Stomach (tissue), 9 donors: ENCODE results near the gene TGFBR2. TPM values are rescaled to one million over a fixed set of nuclear protein-coding genes. Genes with fewer than 3 reads are reported as not detected.

Source experiments
- DNase-seq, 2 donors: peaks; one replicate each; pipeline versions ENCODE4 v3.0.0 to v3.0.0-alpha.2; 2013 to 2019
- H3K27ac ChIP-seq, 5 donors: fragments of 200-600 bp in 4 of 5; sonication (generic) in 4 of 5; one replicate each; pipeline ENCODE4 v1.5.1; 2013 to 2019; ENCODE audit warnings: mild to moderate bottlenecking in 1 of 5, moderate library complexity in 1 of 5
- H3K27me3 ChIP-seq, 3 donors: fragments of 200-600 bp; sonication (generic); one replicate each; pipeline ENCODE4 v1.5.1; 2017 to 2019; ENCODE audit warnings: mixed run types in 1 of 3
- H3K36me3 ChIP-seq, 4 donors: fragments of 200-600 bp; sonication (generic); 1 replicate in 3 of 4; 2 replicates in 1 of 4; pipeline ENCODE4 v1.5.1; 2016 to 2019
- H3K4me1 ChIP-seq, 4 donors: fragments of 200-600 bp; sonication (generic); one replicate each; pipeline ENCODE4 v1.5.1; 2016 to 2019
- H3K4me3 ChIP-seq, 4 donors: fragments of 200-600 bp; sonication (generic) in 3 of 4; one replicate each; pipeline ENCODE4 v1.5.1; 2016 to 2019; ENCODE audit warnings: mild to moderate bottlenecking in 1 of 4
- H3K9me3 ChIP-seq, 4 donors: fragments of 200-600 bp; sonication (generic); one replicate each; pipeline ENCODE4 v1.5.1; 2016 to 2019
- EP300 ChIP-seq: sonication (generic); formaldehyde crosslinking; IDR thresholded peaks from one replicate; pipeline ENCODE4 v1.6.1; 2017; ENCODE audit warnings: antibody characterized with exemption
- POLR2A ChIP-seq, 4 donors: fragments of 450-650 bp; IDR thresholded peaks; one replicate each; pipeline ENCODE4 v1.6.1; 2016; ENCODE audit warnings: antibody characterized with exemption in 4 of 4, control low read depth in 2 of 4, mild to moderate bottlenecking in 1 of 4, moderate library complexity in 1 of 4
- POLR2AphosphoS5 ChIP-seq, 3 donors: sonication (generic); formaldehyde crosslinking; IDR thresholded peaks; one replicate each; pipeline ENCODE4 v1.6.1; 2016; ENCODE audit warnings: antibody characterized with exemption in 3 of 3
- WGBS, 5 donors: extraction: QIAGEN DNeasy Blood & Tissue Kit in 3 of 5; methylation state at CpG; one replicate each; pipeline versions ENCODE4 v1.1.5 to v1.1.7; 2013 to 2018; 5-methylcytosine and 5-hydroxymethylcytosine counted together
- intact Hi-C: fragments of 100-400 bp; cut with DNase I; formaldehyde crosslinking; loops from one replicate; pipeline ENCODE4 v1.15.1; 2023; ENCODE audit warnings: low total_unique reads
- polyA plus RNA-seq, 3 donors: library from polyadenylated mRNA; stranded (reverse); fragments of 200-250 nt; gene quantifications; one replicate each; pipeline ENCODE4 v1.2.3, GENCODE V29; 2013
- total RNA-seq, 5 donors: library from RNA; depleted of rRNA; stranded (reverse); fragments of >200 nt; gene quantifications; one replicate each; pipeline versions ENCODE4 v1.1.0 to v1.2.3, GENCODE V29; 2014 to 2016
- TF ChIP-seq, protein P1 (sequence below), 7 experiments: fragments of 450-650 bp in 4 of 7; fragments of 200-600 bp in 3 of 7; sonication (generic) in 3 of 7; IDR thresholded peaks; one replicate each; pipeline ENCODE4 v1.5.1; 2016 to 2019; ENCODE audit warnings: antibody characterized with exemption in 7 of 7, control low read depth in 2 of 7, mild to moderate bottlenecking in 1 of 7
- donor health status: healthy with polysubstance abuse.
- donor health status: Bipolar disorder and iron deficiency.
- donor health status: healthy.

Gene TGFBR2
- total and polyA plus RNA-seq, 8 donors, result 13.7 to 115 (median 66.3) TPM

DNA sequence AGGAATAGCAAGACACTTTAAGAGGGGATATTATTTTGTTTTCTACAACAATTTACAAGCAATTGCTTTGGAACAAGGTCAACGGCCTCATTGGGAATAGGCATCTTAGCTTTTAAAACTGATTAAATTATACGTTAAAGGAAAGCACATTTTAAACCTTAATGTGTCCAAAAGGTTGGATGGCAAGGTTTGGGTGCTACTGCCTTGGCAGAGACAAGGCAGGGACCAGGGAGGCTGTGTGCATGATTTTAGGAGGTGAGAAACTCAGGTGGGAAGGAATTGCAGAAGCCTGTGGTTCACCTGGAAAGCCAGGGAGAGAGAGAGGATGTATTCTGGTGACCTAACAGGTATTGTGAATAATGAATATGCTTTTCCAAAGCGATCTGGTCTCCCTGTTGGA, 54.3 kb downstream of the TGFBR2 start:
- no peak for DNase-seq
- peaks cover 34 to 97% (median 54%) of the 10 kb centered on the region in 4 donors for H3K4me1 ChIP-seq
- H3K36me3 ChIP-seq, result peaks cover 14 to 60% (median 44%) of the 10 kb centered on the region in 4 donors
- peak overlapping the region in 2 of 5 donors; percentile 69 to 81 for H3K27ac ChIP-seq
- no peaks in the 10 kb centered on the region for H3K27me3 ChIP-seq
- TF ChIP-seq, protein P1, sequence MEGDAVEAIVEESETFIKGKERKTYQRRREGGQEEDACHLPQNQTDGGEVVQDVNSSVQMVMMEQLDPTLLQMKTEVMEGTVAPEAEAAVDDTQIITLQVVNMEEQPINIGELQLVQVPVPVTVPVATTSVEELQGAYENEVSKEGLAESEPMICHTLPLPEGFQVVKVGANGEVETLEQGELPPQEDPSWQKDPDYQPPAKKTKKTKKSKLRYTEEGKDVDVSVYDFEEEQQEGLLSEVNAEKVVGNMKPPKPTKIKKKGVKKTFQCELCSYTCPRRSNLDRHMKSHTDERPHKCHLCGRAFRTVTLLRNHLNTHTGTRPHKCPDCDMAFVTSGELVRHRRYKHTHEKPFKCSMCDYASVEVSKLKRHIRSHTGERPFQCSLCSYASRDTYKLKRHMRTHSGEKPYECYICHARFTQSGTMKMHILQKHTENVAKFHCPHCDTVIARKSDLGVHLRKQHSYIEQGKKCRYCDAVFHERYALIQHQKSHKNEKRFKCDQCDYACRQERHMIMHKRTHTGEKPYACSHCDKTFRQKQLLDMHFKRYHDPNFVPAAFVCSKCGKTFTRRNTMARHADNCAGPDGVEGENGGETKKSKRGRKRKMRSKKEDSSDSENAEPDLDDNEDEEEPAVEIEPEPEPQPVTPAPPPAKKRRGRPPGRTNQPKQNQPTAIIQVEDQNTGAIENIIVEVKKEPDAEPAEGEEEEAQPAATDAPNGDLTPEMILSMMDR (IDR thresholded peaks at IDR 0.05), result no peak
- TF ChIP-seq POLR2A (IDR thresholded peaks at IDR 0.05) (no peak), EP300 (no peak)
- intact Hi-C loops, result loop anchor here (10.0 kb wide), 1 partner anchor 46 kb away; no protein-coding TSS in a partner anchor
- 86 to 94% (median 88%) methylated on average over 3 of the region's 3 CpGs for WGBS, 5 donors
- H3K9me3 ChIP-seq, result no peaks in the 10 kb centered on the region
- H3K4me3 ChIP-seq, result no peak overlapping the region

DNA sequence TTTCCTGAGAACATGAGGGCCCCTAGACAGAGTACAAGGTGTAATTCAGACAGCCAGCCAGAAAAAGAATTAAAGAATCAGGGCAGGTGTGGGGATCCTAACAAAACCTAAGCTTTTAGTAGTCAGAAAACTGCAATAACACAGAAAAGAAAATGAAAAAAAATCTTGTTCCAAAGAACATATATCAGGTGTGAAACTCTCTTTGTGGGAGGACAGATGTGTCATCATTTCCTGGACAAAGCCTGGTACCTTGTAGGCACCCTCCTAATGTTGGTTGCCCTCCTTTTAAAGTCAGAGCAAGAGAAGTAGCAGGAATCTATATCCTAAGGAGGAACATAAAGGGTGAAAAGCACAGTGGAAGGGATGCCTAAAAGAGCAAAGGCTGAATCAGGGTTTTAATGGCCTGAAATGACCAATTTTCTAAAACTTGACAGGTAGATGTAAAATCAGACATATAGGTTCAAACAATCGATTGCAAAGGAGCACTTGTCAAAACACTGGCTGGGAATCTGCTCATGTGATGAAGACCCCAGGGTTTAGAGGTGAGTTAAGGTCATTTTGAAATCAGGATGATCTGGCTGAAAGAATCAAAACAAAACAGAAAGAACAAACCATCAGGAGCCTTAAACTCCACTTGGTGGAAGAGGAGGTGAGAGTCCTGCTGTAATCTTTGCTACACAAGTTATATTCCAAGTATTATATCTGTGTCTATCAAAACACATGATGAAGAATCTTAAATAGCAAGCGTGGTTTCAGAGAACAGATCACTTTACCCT, 54.9 kb downstream of the TGFBR2 start:
- no peak overlapping the region for H3K4me3 ChIP-seq
- intact Hi-C loops, result loop anchor here (10.0 kb wide), 1 partner anchor 46 kb away; no protein-coding TSS in a partner anchor
- WGBS, 5 donors, result 71 to 91% (median 88%) methylated on average over 2 of the region's 2 CpGs
- no peak for TF ChIP-seq POLR2A (IDR thresholded peaks at IDR 0.05)
- no peak for TF ChIP-seq EP300
- no peak for TF ChIP-seq POLR2AphosphoS5 (IDR thresholded peaks at IDR 0.05)
- H3K36me3 ChIP-seq, result peaks cover 13 to 54% (median 39%) of the 10 kb centered on the region in 4 donors
- DNase-seq, result no peak
- H3K4me1 ChIP-seq, result peaks cover 34 to 97% (median 49%) of the 10 kb centered on the region in 4 donors
- H3K27me3 ChIP-seq, result no peaks in the 10 kb centered on the region
- H3K9me3 ChIP-seq, result no peaks in the 10 kb centered on the region
- peak overlapping the region in 2 of 5 donors; percentile 69 to 81 for H3K27ac ChIP-seq

DNA sequence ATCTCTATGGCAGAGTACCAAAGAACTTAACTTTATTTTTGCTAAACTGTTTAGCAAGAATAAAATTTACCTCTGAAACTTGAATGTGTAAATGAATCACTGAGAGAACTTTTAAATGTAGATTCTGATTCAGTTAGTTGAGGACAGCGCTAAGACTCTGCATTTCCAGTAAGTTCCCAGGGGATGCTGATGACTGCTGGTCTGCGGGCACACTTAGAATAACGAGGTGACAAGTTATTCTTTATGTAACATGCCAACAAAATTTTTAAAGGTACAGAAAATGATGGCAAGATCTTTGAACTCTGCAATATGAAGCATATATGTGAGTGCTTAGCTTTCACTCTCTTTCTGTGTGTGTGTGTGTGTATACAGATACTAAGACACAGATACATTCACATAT, 56.4 kb downstream of the TGFBR2 start:
- H3K4me1 ChIP-seq, result peaks cover 25 to 97% (median 43%) of the 10 kb centered on the region in 4 donors
- no peak overlapping the region for H3K27ac ChIP-seq
- H3K27me3 ChIP-seq, result no peaks in the 10 kb centered on the region
- H3K4me3 ChIP-seq, result no peak overlapping the region
- TF ChIP-seq, protein P1 (IDR thresholded peaks at IDR 0.05), result no peak
- TF ChIP-seq POLR2A (IDR thresholded peaks at IDR 0.05) (no peak), EP300 (no peak), POLR2AphosphoS5 (IDR thresholded peaks at IDR 0.05) (no peak)
- WGBS, 5 donors, result 64 to 75% (median 71%) methylated on average over 3 of the region's 3 CpGs
- peaks cover 7 to 39% (median 27%) of the 10 kb centered on the region in 4 donors for H3K36me3 ChIP-seq
- intact Hi-C loops, result loop anchor here (10.0 kb wide), 1 partner anchor 48 kb away; no protein-coding TSS in a partner anchor
- no peak for DNase-seq
- no peaks in the 10 kb centered on the region for H3K9me3 ChIP-seq

DNA sequence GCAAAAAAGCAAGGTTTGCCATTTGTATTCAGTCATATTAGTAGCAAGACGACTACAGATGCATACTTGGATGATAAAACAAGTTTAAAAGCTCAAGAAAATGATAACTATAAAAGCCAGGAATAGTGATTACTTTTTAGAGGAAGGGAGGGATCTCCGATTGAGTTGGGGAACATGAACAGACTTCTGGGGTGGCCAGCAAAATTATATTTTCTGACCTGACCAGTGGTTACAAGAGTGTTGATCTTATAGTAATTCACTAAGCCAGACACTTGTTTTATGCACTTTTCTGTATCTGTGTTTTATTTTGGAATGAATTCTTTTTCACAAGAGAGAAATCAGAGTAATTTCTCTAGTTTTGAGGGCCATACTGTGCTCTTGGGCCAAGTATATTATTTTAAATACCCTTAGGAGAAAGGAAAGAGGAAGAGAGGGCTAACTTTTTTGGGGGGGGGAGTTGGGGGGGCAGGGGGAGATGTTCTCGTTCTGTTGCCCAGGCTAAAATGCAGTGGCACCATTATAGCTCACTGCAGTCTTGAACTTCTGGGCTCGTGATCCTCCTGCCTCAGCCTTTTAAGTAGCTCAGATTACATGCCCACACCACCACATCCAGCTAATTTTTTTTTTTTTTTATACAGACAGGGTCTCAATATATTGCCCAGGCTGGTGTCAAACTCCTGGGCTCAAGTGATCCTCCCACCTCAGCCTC, 57.3 kb downstream of the TGFBR2 start:
- no peaks in the 10 kb centered on the region for H3K9me3 ChIP-seq
- H3K4me1 ChIP-seq, result peaks cover 17 to 89% (median 34%) of the 10 kb centered on the region in 4 donors
- 82 to 89% (median 85%) methylated on average over 4 of the region's 4 CpGs for WGBS, 5 donors
- H3K27ac ChIP-seq, result peak overlapping the region in 2 of 5 donors; percentile 1 to 27
- no peaks in the 10 kb centered on the region for H3K27me3 ChIP-seq
- H3K36me3 ChIP-seq, result peaks cover 7 to 44% (median 31%) of the 10 kb centered on the region in 4 donors
- intact Hi-C loops, result loop anchor here (10.0 kb wide), 1 partner anchor 49 kb away; no protein-coding TSS in a partner anchor
- no peak overlapping the region for H3K4me3 ChIP-seq
- no peak for DNase-seq
- no peak for TF ChIP-seq POLR2AphosphoS5 (IDR thresholded peaks at IDR 0.05)
- TF ChIP-seq, protein P1 (IDR thresholded peaks at IDR 0.05), result no peak
- TF ChIP-seq POLR2A (IDR thresholded peaks at IDR 0.05), result no peak
- no peak for TF ChIP-seq EP300
